A673 (cell line): ENCODE measurements around the gene ZCCHC24. TPM values are rescaled to one million over a fixed set of nuclear protein-coding genes. Genes with fewer than 3 reads are reported as not detected.

Experiments
- BruUV-seq: library from RNA; stranded (reverse); fragments of 400-500 nt; replicated peaks from 2 replicates; lab custom pipeline; 2021; lab: Mats Ljungman, UMichigan
- CTCF ChIA-PET: fragments of 300-600 bp; sonication (Branson Sonifier 250); formaldehyde crosslinking; loops from one replicate; lab custom pipeline; 2022; ENCODE audit warnings: antibody characterized with exemption; lab: Charles Lee
- POLR2A ChIA-PET: fragments of 300-600 bp; sonication (Branson Sonifier 250); formaldehyde crosslinking; loops from one replicate; lab custom pipeline; 2022; ENCODE audit warnings: antibody characterized with exemption; ENCODE audit not compliant: low non-redundant PET; lab: Charles Lee
- DNase-seq: peaks from one replicate; pipeline ENCODE4 v3.0.0-alpha.2; 2015; ENCODE audit warnings: low spot score
- H3K27ac ChIP-seq: fragments of 200-600 bp; sonication (generic); 2 replicates; pipeline ENCODE4 v1.5.1; 2016; ENCODE audit warnings: mixed run types, low read depth, mild to moderate bottlenecking, mixed read lengths, antibody characterized with exemption, low read length; ENCODE audit not compliant: poor library complexity, severe bottlenecking
- H3K27me3 ChIP-seq: fragments of 200-600 bp; sonication (generic); replicated peaks from 2 replicates; pipeline ENCODE4 v1.6.1; 2017; ENCODE audit warnings: mixed run types, low read depth, mild to moderate bottlenecking, mixed read lengths, antibody characterized with exemption, low read length; ENCODE audit not compliant: insufficient read depth, poor library complexity
- H3K36me3 ChIP-seq: fragments of 200-600 bp; sonication (generic); 2 replicates; pipeline ENCODE4 v1.6.1; 2016; ENCODE audit warnings: mixed run types, mild to moderate bottlenecking, mixed read lengths, antibody characterized with exemption, low read length; ENCODE audit not compliant: insufficient read depth, poor library complexity, severe bottlenecking
- H3K4me1 ChIP-seq: fragments of 200-600 bp; sonication (generic); 2 replicates; pipeline ENCODE4 v1.6.1; 2017; ENCODE audit warnings: mixed run types, mild to moderate bottlenecking, mixed read lengths, antibody characterized with exemption, low read length; ENCODE audit not compliant: insufficient read depth, poor library complexity, severe bottlenecking
- H3K4me3 ChIP-seq: fragments of 200-600 bp; sonication (generic); 2 replicates; pipeline ENCODE4 v1.5.1; 2016; ENCODE audit warnings: low read depth, mixed run types, mild to moderate bottlenecking, mixed read lengths, low read length; ENCODE audit not compliant: poor library complexity, severe bottlenecking
- H3K9me3 ChIP-seq: fragments of 200-600 bp; sonication (generic); 2 replicates; pipeline ENCODE4 v1.6.1; 2016; ENCODE audit warnings: mixed run types, low read depth, mild to moderate bottlenecking, mixed read lengths, antibody characterized with exemption, low read length; ENCODE audit not compliant: poor library complexity, severe bottlenecking
- EZH2 ChIP-seq: fragments of 200-600 bp; sonication (generic); IDR thresholded peaks from 2 replicates; pipeline ENCODE4 v1.6.1; 2017; ENCODE audit warnings: borderline replicate concordance, low read depth, mild to moderate bottlenecking, mixed read lengths, antibody characterized with exemption, low read length; ENCODE audit not compliant: poor library complexity, severe bottlenecking
- intact Hi-C: fragments of 100-400 bp; cut with micrococcal nuclease; formaldehyde crosslinking; loops from one replicate; pipeline ENCODE4 v1.10.0; 2022; ENCODE audit not compliant: unreplicated experiment
- total RNA-seq: library from RNA; stranded (reverse); gene quantifications from 2 replicates; pipeline ENCODE4 v1.2.3, GENCODE V29; 2021
- TF ChIP-seq, protein P1 (sequence below): fragments of 300-800, 200-600 bp; sonication (generic); conservative IDR thresholded peaks from 2 replicates; pipeline ENCODE4 v1.5.1; 2017; ENCODE audit warnings: low read depth, mild to moderate bottlenecking, antibody characterized with exemption, low read length, moderate library complexity, mixed read lengths

ZCCHC24 gene
- total RNA-seq, 1 experiment from 2014 or later: 9.8 TPM

GRCh38 chr10:79405995-79406515 lies 39.4 kb downstream of the ZCCHC24 start:
- H3K27ac ChIP-seq: no peak overlapping the region
- no peak overlapping the region for H3K4me3 ChIP-seq
- peaks cover 32% of the 10 kb centered on the region for H3K4me1 ChIP-seq
- DNase-seq: no peak
- ChIA-PET POLR2A (interaction anchor here (0.8 kb wide), 1 partner anchor 15 kb away, joined by 3 read pairs; no protein-coding TSS in a partner anchor), CTCF (no interaction called here)
- no peaks in the 10 kb centered on the region for H3K36me3 ChIP-seq
- intact Hi-C loops: no loop called here
- TF ChIP-seq, protein P1, sequence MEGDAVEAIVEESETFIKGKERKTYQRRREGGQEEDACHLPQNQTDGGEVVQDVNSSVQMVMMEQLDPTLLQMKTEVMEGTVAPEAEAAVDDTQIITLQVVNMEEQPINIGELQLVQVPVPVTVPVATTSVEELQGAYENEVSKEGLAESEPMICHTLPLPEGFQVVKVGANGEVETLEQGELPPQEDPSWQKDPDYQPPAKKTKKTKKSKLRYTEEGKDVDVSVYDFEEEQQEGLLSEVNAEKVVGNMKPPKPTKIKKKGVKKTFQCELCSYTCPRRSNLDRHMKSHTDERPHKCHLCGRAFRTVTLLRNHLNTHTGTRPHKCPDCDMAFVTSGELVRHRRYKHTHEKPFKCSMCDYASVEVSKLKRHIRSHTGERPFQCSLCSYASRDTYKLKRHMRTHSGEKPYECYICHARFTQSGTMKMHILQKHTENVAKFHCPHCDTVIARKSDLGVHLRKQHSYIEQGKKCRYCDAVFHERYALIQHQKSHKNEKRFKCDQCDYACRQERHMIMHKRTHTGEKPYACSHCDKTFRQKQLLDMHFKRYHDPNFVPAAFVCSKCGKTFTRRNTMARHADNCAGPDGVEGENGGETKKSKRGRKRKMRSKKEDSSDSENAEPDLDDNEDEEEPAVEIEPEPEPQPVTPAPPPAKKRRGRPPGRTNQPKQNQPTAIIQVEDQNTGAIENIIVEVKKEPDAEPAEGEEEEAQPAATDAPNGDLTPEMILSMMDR: no peak
- TF ChIP-seq EZH2: no peak
- BruUV-seq: no TSS peak
- H3K9me3 ChIP-seq: no peaks in the 10 kb centered on the region
- no peaks in the 10 kb centered on the region for H3K27me3 ChIP-seq

DNA sequence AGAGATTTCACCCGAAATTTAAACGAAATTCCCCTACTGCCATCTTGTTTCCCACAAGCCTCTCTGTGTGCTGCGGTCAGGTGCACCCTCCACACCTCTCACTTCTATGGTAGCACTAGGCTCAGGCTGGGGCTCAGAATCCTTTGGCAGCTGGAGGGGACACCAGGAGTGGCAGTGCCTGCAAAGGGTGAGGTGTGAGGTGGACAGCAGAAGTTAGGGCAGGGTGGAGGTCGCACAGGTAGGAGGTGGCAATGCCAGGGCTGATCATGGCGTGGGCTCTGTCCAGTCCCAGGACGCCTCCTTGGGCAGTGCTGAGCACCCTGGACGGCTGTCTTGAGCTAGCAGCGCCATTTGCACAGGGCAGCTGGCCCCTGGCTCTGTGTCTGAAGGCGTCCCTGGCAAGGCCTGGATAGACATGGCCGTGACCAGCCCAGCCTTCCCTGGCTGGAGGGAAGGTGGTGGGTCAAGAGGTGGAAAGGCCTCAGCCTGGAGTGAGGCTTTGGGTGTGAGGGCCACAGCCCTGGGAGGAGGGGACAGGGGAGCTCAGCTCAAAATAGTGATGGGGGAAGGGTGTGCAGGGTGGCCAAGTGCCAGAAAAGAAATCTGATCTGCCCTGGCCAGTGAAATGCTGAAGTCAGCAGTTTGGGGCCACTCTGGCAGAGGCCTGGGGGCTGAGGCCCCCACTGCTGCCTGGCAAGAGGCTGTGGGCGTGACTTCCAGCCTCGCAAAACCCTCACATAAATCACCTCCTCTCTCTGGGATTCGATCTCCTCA lies 40.0 kb downstream of the ZCCHC24 start:
- Histone ChIP-seq H3K27me3 (no peaks in the 10 kb centered on the region), H3K27ac (peak overlapping the region; percentile 62), H3K4me1 (peaks cover 32% of the 10 kb centered on the region), H3K36me3 (no peaks in the 10 kb centered on the region), H3K9me3 (no peaks in the 10 kb centered on the region), H3K4me3 (no peak overlapping the region)
- ChIA-PET POLR2A (interaction anchor here (0.8 kb wide), 1 partner anchor 14 kb away, joined by 3 read pairs; no protein-coding TSS in a partner anchor), CTCF (no interaction called here)
- no TSS peak for BruUV-seq
- intact Hi-C loops: no loop called here
- TF ChIP-seq, protein P1: no peak
- TF ChIP-seq EZH2: no peak
- DNase-seq: peak; percentile 70

- POLR2A ChIA-PET: no interaction called here
Measured at GRCh38 chr10:79404690-79405131, 40.7 kb downstream of the ZCCHC24 start.

More at GRCh38 chr10:79404690-79405131, 40.7 kb downstream of the ZCCHC24 start:
- H3K4me3 ChIP-seq: no peak overlapping the region
- no peaks in the 10 kb centered on the region for H3K27me3 ChIP-seq
- no peak for TF ChIP-seq EZH2
- TF ChIP-seq, protein P1: no peak
- BruUV-seq: no TSS peak
- CTCF ChIA-PET: no interaction called here
- peak overlapping the region; percentile 62 for H3K27ac ChIP-seq
- intact Hi-C loops: loop anchor here (5.0 kb wide), 1 partner anchor 63 kb away; no protein-coding TSS in a partner anchor
- H3K9me3 ChIP-seq: no peaks in the 10 kb centered on the region
- H3K36me3 ChIP-seq: no peaks in the 10 kb centered on the region
- H3K4me1 ChIP-seq: peaks cover 39% of the 10 kb centered on the region
- DNase-seq: no peak
